ENCODE measurements around the gene DOK1. TPM values are rescaled to one million over a fixed set of nuclear protein-coding genes. Genes with fewer than 3 reads are reported as not detected.

Gene DOK1
- polyA plus RNA-seq, 12 donors, result 4.7 to 28.7 (median 6.0) TPM; not detected in 1

- DNase-seq, result no peak
Measured at GRCh38 chr2:74524955-74525716, 29.4 kb upstream of the DOK1 start.

- no peak for DNase-seq
Measured at GRCh38 chr2:74525717-74526648, 28.5 kb upstream of the DOK1 start, which contains the start of gene DQX1. Gene DQX1 (minus strand): TSS chr2:74526231. CDS start chr2:74525729, 502 bp downstream.

GRCh38 chr2:74526649-74527230 lies 27.8 kb upstream of the DOK1 start:
- DNase-seq, result no peak

GRCh38 chr2:74527741-74528140 lies 26.8 kb upstream of the DOK1 start:
- DNase-seq, result no peak

- no peak for DNase-seq
Measured at GRCh38 chr2:74528600-74529356, 25.7 kb upstream of the DOK1 start.

- peak; percentile 99 for DNase-seq
Measured at GRCh38 chr2:74529357-74530238, 24.9 kb upstream of the DOK1 start, which contains the start of the genes AUP1 and HTRA2. Gene AUP1 (minus strand): TSS chr2:74529706. CDS start chr2:74529629, 77 bp downstream. Gene HTRA2 (plus strand): TSS chr2:74529933. CDS start chr2:74530007, 74 bp downstream.

GRCh38 chr2:74530239-74531187 lies 24.0 kb upstream of the DOK1 start:
- DNase-seq, result peak; percentile 34

- no peak for DNase-seq
Measured at GRCh38 chr2:74531666-74532065, 22.9 kb upstream of the DOK1 start.

GRCh38 chr2:74532222-74532621 lies 22.3 kb upstream of the DOK1 start:
- no peak for DNase-seq

GRCh38 chr2:74533464-74533863 lies 21.1 kb upstream of the DOK1 start:
- DNase-seq, result no peak

- no peak for DNase-seq
Measured at GRCh38 chr2:74534411-74534810, 20.1 kb upstream of the DOK1 start.

- DNase-seq, result no peak
Measured at GRCh38 chr2:74535440-74535965, 19.0 kb upstream of the DOK1 start.

GRCh38 chr2:74536166-74536950 lies 18.2 kb upstream of the DOK1 start:
- DNase-seq, result no peak

- DNase-seq, result no peak
Measured at GRCh38 chr2:74537140-74537539, 17.4 kb upstream of the DOK1 start.

- no peak for DNase-seq
Measured at GRCh38 chr2:74538881-74539339, 15.6 kb upstream of the DOK1 start.

GRCh38 chr2:74540291-74540690 lies 14.2 kb upstream of the DOK1 start:
- no peak for DNase-seq

- no peak for DNase-seq
Measured at GRCh38 chr2:74542978-74543377, 11.5 kb upstream of the DOK1 start.

- no peak for DNase-seq
Measured at GRCh38 chr2:74544634-74545033, 9.9 kb upstream of the DOK1 start.
